Fibroblast of gingiva (primary cell): ENCODE data around the gene GTF2F1.
"Not testable (repeated sequence)": the region's sequence is repeated elsewhere in the genome, so short reads cannot be mapped to it uniquely, and the experiment has no call there.

Experiments used
- DNase-seq: peaks from one replicate; pipeline ENCODE4 v3.0.0-alpha.2; 2011; ENCODE audit warnings: low read depth

Gene GTF2F1

GRCh38 chr19:6417713-6418561 lies 25.0 kb upstream of the GTF2F1 start:
- DNase-seq: peak; percentile 30

GRCh38 chr19:6416658-6417405 lies 23.9 kb upstream of the GTF2F1 start:
- no peak for DNase-seq

GRCh38 chr19:6415591-6416190 lies 22.7 kb upstream of the GTF2F1 start:
- DNase-seq: no peak

- DNase-seq: no peak
Measured at GRCh38 chr19:6414793-6415590, 22.0 kb upstream of the GTF2F1 start.

GRCh38 chr19:6413721-6414643 lies 21.0 kb upstream of the GTF2F1 start:
- no peak for DNase-seq

- no peak for DNase-seq
Measured at GRCh38 chr19:6413291-6413690, 20.3 kb upstream of the GTF2F1 start.

- DNase-seq: no peak
Measured at GRCh38 chr19:6412447-6413091, 19.6 kb upstream of the GTF2F1 start.

GRCh38 chr19:6412061-6412446 lies 19.1 kb upstream of the GTF2F1 start:
- no peak for DNase-seq

- no peak for DNase-seq
Measured at GRCh38 chr19:6409346-6409745, 16.4 kb upstream of the GTF2F1 start.

- no peak for DNase-seq
Measured at GRCh38 chr19:6406401-6406800, 13.4 kb upstream of the GTF2F1 start.

- peak; percentile 42 for DNase-seq
Measured at GRCh38 chr19:6402837-6403608, 10.1 kb upstream of the GTF2F1 start.

GRCh38 chr19:6402058-6402457 lies 9.1 kb upstream of the GTF2F1 start:
- DNase-seq: no peak

- DNase-seq: not testable (repeated sequence)
Measured at GRCh38 chr19:6400062-6400944, 7.3 kb upstream of the GTF2F1 start.

GRCh38 chr19:6396305-6396704 lies 3.3 kb upstream of the GTF2F1 start:
- no peak for DNase-seq

- no peak for DNase-seq
Measured at GRCh38 chr19:6394831-6395230, 1.9 kb upstream of the GTF2F1 start.

- no peak for DNase-seq
Measured at GRCh38 chr19:6393983-6394412, 1.0 kb upstream of the GTF2F1 start.

- no peak for DNase-seq
Measured at GRCh38 chr19:6392221-6393073, 517 bp downstream of the GTF2F1 start.

- DNase-seq: no peak
Measured at GRCh38 chr19:6387372-6387771, 5.6 kb downstream of the GTF2F1 start.
